Measurements from ENCODE around the gene ADRA2B. TPM values are rescaled to one million over a fixed set of nuclear protein-coding genes. Genes with fewer than 3 reads are reported as not detected.

The ADRA2B gene
- polyA plus RNA-seq, 3 donors = 1.6 TPM; not detected in 2

DNA sequence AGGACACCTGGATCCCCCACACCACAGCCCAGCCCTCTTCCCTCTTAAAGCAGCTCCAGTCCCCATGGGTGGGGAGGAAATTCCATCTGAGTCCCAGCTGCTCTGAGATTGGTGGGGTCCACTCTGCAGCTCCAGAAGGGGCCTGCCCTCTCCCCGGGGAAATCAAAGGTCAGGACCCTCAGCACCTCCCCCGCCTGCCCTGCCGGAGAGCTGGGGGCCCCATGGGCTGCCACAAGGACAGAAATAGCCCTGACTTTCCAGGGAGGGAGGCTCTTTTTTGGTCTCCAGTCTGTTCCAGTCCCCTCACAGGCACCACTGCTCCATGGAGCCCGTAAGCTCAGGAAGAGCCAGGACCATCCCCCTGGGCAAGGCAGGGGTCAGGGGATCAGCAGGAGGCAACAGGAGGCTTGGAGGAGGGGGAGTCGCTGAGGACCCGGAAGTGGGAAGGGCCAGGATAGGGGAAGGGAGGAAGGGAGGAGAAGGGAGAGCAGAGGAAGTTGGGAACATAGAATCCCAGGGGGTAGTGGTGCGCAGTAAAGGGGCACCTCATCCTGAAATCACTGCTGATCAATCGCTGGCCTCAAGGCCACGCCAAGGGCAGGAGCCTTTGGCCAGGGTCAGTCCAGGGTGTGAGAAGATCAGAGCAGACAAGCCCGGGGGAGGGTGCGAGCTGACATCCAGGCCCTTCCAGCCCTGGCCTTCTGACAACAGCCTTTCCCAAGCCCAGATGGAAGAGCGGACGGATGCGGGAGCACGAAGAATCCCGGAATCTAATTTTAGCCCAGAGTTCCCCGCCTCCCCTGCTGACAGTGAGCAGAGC is 7.6 kb downstream of the ADRA2B start:
- H3K4me3 ChIP-seq (replicated peaks in 1 of 3; ENCODE audit: low read depth in 2 of 3, low read length in 3 of 3) = no peak overlapping the region
- no peak for TF ChIP-seq CTCF (IDR thresholded peaks at IDR 0.05)
- WGBS (ENCODE audit: insufficient coverage) = 82% methylated on average over 13 of the region's 17 CpGs
- H3K4me2 ChIP-seq (replicated peaks; ENCODE audit: extremely low read depth, low read length, poor library complexity, severe bottlenecking) = no peak overlapping the region
- H3K9me3 ChIP-seq (replicated peaks in 1 of 2; ENCODE audit: control insufficient read depth in 1 of 2, insufficient read depth in 1 of 2, low read length in 2 of 2) = peaks cover 11 to 18% of the 10 kb centered on the region in 2 donors
- H3K4me3 Mint-ChIP-seq = no peak overlapping the region
- H2AFZ ChIP-seq (ENCODE audit: insufficient read depth, low read depth, low read length, poor library complexity, severe bottlenecking) = no peak overlapping the region
- H3K36me3 Mint-ChIP-seq = no peaks in the 10 kb centered on the region
- H3K27ac ChIP-seq (ENCODE audit: low read depth in 1 of 2, low read length in 2 of 2) = no peak overlapping the region
- H3K27me3 Mint-ChIP-seq (ENCODE audit: low read depth in 3 of 3) = peaks cover 4 to 20% (median 10%) of the 10 kb centered on the region in 3 donors
- intact Hi-C loops (cut with micrococcal nuclease) = no loop called here
- H3K4me1 ChIP-seq (ENCODE audit: control insufficient read depth in 1 of 2, insufficient read depth in 2 of 2, low read length in 2 of 2) = peaks cover 6 to 9% of the 10 kb centered on the region in 2 donors
- no peaks in the 10 kb centered on the region for H3K36me3 ChIP-seq (replicated peaks in 1 of 2; ENCODE audit: control insufficient read depth in 1 of 2, insufficient read depth in 2 of 2, low read length in 2 of 2)
- H4K20me1 ChIP-seq (ENCODE audit: insufficient read depth, low read length) = no peaks in the 10 kb centered on the region
- no peak for DNase-seq
- H3K9ac ChIP-seq (ENCODE audit: insufficient read depth, low read length, poor library complexity, severe bottlenecking) = no peak overlapping the region
- H3K27me3 ChIP-seq (ENCODE audit: control insufficient read depth in 2 of 2, insufficient read depth in 2 of 2, low read length in 2 of 2) = no peaks in the 10 kb centered on the region
- no peak overlapping the region for H3K27ac Mint-ChIP-seq
- peaks cover 9% of the 10 kb centered on the region for H3K4me1 Mint-ChIP-seq
- H3K79me2 ChIP-seq (ENCODE audit: insufficient read depth, low read length) = no peaks in the 10 kb centered on the region
- H3K9me3 Mint-ChIP-seq = peaks cover 13 to 27% (median 21%) of the 10 kb centered on the region in 7 donors

GRCh38 chr2:96108151-96108540 is 8.2 kb downstream of the ADRA2B start:
- Histone ChIP-seq H4K20me1 (ENCODE audit: insufficient read depth, low read length) (no peaks in the 10 kb centered on the region), H3K4me2 (replicated peaks; ENCODE audit: extremely low read depth, low read length, poor library complexity, severe bottlenecking) (no peak overlapping the region), H3K9ac (ENCODE audit: insufficient read depth, low read length, poor library complexity, severe bottlenecking) (no peak overlapping the region), H2AFZ (ENCODE audit: insufficient read depth, low read depth, low read length, poor library complexity, severe bottlenecking) (no peak overlapping the region), H3K4me3 (replicated peaks in 1 of 3; ENCODE audit: low read depth in 2 of 3, low read length in 3 of 3) (no peak overlapping the region), H3K4me1 (ENCODE audit: control insufficient read depth in 1 of 2, insufficient read depth in 2 of 2, low read length in 2 of 2) (peaks cover 6 to 15% of the 10 kb centered on the region in 2 donors), H3K9me3 (replicated peaks in 1 of 2; ENCODE audit: control insufficient read depth in 1 of 2, insufficient read depth in 1 of 2, low read length in 2 of 2) (peaks cover 11 to 18% of the 10 kb centered on the region in 2 donors), H3K27ac (ENCODE audit: low read depth in 1 of 2, low read length in 2 of 2) (no peak overlapping the region), H3K27me3 (ENCODE audit: control insufficient read depth in 2 of 2, insufficient read depth in 2 of 2, low read length in 2 of 2) (no peaks in the 10 kb centered on the region), H3K79me2 (ENCODE audit: insufficient read depth, low read length) (no peaks in the 10 kb centered on the region), H3K36me3 (replicated peaks in 1 of 2; ENCODE audit: control insufficient read depth in 1 of 2, insufficient read depth in 2 of 2, low read length in 2 of 2) (no peaks in the 10 kb centered on the region)
- no peak overlapping the region for H3K4me3 Mint-ChIP-seq
- peaks cover 13% of the 10 kb centered on the region for H3K4me1 Mint-ChIP-seq
- H3K27ac Mint-ChIP-seq = no peak overlapping the region
- WGBS (ENCODE audit: insufficient coverage) = 65% methylated on average over 3 of the region's 5 CpGs
- H3K27me3 Mint-ChIP-seq (ENCODE audit: low read depth in 3 of 3) = peaks cover 4 to 20% (median 8%) of the 10 kb centered on the region in 3 donors
- no peaks in the 10 kb centered on the region for H3K36me3 Mint-ChIP-seq
- H3K9me3 Mint-ChIP-seq = peaks cover 13 to 27% (median 21%) of the 10 kb centered on the region in 7 donors
- no peak for DNase-seq
- no peak for TF ChIP-seq CTCF (IDR thresholded peaks at IDR 0.05)
- intact Hi-C loops (cut with micrococcal nuclease) = no loop called here

Measured in CD14-positive monocyte (primary cell).